ENCODE results near the gene ACER2.

ACER2 gene

GRCh38 chr9:19488721-19489120 lies 79.9 kb downstream of the ACER2 start:
- no peak for DNase-seq (ENCODE audit: low spot score)
- TF ChIP-seq, protein P1, sequence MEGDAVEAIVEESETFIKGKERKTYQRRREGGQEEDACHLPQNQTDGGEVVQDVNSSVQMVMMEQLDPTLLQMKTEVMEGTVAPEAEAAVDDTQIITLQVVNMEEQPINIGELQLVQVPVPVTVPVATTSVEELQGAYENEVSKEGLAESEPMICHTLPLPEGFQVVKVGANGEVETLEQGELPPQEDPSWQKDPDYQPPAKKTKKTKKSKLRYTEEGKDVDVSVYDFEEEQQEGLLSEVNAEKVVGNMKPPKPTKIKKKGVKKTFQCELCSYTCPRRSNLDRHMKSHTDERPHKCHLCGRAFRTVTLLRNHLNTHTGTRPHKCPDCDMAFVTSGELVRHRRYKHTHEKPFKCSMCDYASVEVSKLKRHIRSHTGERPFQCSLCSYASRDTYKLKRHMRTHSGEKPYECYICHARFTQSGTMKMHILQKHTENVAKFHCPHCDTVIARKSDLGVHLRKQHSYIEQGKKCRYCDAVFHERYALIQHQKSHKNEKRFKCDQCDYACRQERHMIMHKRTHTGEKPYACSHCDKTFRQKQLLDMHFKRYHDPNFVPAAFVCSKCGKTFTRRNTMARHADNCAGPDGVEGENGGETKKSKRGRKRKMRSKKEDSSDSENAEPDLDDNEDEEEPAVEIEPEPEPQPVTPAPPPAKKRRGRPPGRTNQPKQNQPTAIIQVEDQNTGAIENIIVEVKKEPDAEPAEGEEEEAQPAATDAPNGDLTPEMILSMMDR (IDR thresholded peaks at IDR 0.05; ENCODE audit: extremely low read depth, missing control alignments), result no peak

- no peak for DNase-seq (ENCODE audit: low spot score)
- TF ChIP-seq, protein P1 (IDR thresholded peaks at IDR 0.05; ENCODE audit: extremely low read depth, missing control alignments), result no peak
Observed at GRCh38 chr9:19490269-19490668, 81.5 kb downstream of the ACER2 start.

- DNase-seq (ENCODE audit: low spot score), result no peak
- TF ChIP-seq, protein P1 (IDR thresholded peaks at IDR 0.05; ENCODE audit: extremely low read depth, missing control alignments), result no peak
Observed at GRCh38 chr9:19490828-19491227, 82.0 kb downstream of the ACER2 start.

DNA sequence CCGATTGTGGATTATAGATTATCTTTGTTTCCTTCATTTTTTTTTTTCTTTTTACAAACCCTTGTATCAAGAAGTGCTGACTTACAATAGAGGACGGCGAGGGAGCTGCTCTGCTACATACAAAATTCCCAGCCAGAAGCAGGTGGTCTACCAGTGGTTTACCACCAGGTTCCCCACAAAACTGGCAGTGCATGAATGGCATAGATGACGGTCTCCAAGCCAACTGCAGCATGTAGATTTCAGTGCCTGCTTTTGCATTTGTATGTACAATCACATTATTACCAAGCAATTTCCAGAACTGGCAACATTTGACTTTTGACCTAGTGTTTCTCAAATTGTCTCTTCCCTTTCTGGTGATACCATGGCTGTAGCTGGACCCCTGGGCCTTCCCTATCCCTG lies 84.0 kb downstream of the ACER2 start:
- TF ChIP-seq, protein P1 (IDR thresholded peaks at IDR 0.05; ENCODE audit: extremely low read depth, missing control alignments), result no peak
- DNase-seq (ENCODE audit: low spot score), result no peak

- TF ChIP-seq, protein P1 (IDR thresholded peaks at IDR 0.05; ENCODE audit: extremely low read depth, missing control alignments), result peak; percentile 68
- DNase-seq (ENCODE audit: low spot score), result peak; percentile 60
Observed at GRCh38 chr9:19493174-19493811, 84.5 kb downstream of the ACER2 start.

GRCh38 chr9:19493876-19494275 lies 85.1 kb downstream of the ACER2 start:
- DNase-seq (ENCODE audit: low spot score), result no peak
- TF ChIP-seq, protein P1 (IDR thresholded peaks at IDR 0.05; ENCODE audit: extremely low read depth, missing control alignments), result no peak

GRCh38 chr9:19495186-19496028 lies 86.6 kb downstream of the ACER2 start:
- DNase-seq (ENCODE audit: low spot score), result no peak
- TF ChIP-seq, protein P1 (IDR thresholded peaks at IDR 0.05; ENCODE audit: extremely low read depth, missing control alignments), result no peak

Measured in GM20000 (cell line).